WERI-Rb-1 (cell line): ENCODE results near the gene EGR1.

Experiments used
- DNase-seq: peaks from one replicate; pipeline ENCODE4 v3.0.0-alpha.2; 2020
- H3K27ac ChIP-seq: fragments of 250-450 bp; sonication (Bioruptor Pico); 2 replicates; pipeline ENCODE4 v1.5.1; 2020; ENCODE audit warnings: mild to moderate bottlenecking, moderate library complexity
- H3K27me3 ChIP-seq: fragments of 250-450 bp; sonication (Bioruptor Pico); 2 replicates; pipeline ENCODE4 v1.5.1; 2021; ENCODE audit warnings: mild to moderate bottlenecking, low read depth, moderate library complexity; ENCODE audit not compliant: insufficient read depth, severe bottlenecking
- H3K36me3 ChIP-seq: fragments of 250-450 bp; sonication (Bioruptor Pico); 2 replicates; pipeline ENCODE4 v1.5.1; 2020; ENCODE audit warnings: mild to moderate bottlenecking, moderate library complexity
- H3K4me3 ChIP-seq: 2 replicates; pipeline ENCODE4 v1.5.1; 2011; ENCODE audit warnings: low read depth, mild to moderate bottlenecking, control low read depth, low read length
- H3K9me3 ChIP-seq: fragments of 250-450 bp; sonication (Bioruptor Pico); 2 replicates; pipeline ENCODE4 v1.5.1; 2021; ENCODE audit warnings: mild to moderate bottlenecking, moderate library complexity; ENCODE audit not compliant: severe bottlenecking
- TF ChIP-seq, protein P1 (sequence below): IDR thresholded peaks from 2 replicates; pipeline ENCODE4 v1.5.1; 2011; ENCODE audit warnings: low read depth, mild to moderate bottlenecking, control low read depth, inconsistent platforms, low read length

EGR1 gene

DNA sequence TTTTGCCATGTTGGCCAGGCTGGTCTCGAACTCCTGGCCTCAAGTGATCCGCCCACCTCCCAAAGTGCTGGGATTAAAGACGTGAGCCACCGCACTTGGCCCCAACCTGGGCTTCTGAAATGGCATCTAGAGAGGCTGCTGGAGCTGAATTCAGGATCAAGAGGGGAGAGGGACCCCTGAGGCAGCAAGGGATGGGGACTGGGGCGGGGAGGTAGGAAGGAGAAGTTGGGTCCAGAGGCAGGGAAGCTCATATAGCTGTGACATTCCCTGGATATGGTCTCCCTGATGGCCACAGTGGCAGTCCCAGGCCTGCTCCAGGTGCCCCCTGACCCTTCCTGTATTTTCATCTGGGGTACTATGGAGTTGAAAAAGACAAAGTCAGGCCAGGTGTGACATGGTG, 14.3 kb upstream of the EGR1 start:
- Histone ChIP-seq H3K4me3 (no peak overlapping the region), H3K9me3 (no peaks in the 10 kb centered on the region), H3K36me3 (no peaks in the 10 kb centered on the region), H3K27me3 (no peaks in the 10 kb centered on the region), H3K27ac (no peak overlapping the region)
- DNase-seq, result no peak
- TF ChIP-seq, protein P1, sequence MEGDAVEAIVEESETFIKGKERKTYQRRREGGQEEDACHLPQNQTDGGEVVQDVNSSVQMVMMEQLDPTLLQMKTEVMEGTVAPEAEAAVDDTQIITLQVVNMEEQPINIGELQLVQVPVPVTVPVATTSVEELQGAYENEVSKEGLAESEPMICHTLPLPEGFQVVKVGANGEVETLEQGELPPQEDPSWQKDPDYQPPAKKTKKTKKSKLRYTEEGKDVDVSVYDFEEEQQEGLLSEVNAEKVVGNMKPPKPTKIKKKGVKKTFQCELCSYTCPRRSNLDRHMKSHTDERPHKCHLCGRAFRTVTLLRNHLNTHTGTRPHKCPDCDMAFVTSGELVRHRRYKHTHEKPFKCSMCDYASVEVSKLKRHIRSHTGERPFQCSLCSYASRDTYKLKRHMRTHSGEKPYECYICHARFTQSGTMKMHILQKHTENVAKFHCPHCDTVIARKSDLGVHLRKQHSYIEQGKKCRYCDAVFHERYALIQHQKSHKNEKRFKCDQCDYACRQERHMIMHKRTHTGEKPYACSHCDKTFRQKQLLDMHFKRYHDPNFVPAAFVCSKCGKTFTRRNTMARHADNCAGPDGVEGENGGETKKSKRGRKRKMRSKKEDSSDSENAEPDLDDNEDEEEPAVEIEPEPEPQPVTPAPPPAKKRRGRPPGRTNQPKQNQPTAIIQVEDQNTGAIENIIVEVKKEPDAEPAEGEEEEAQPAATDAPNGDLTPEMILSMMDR, result no peak

DNA sequence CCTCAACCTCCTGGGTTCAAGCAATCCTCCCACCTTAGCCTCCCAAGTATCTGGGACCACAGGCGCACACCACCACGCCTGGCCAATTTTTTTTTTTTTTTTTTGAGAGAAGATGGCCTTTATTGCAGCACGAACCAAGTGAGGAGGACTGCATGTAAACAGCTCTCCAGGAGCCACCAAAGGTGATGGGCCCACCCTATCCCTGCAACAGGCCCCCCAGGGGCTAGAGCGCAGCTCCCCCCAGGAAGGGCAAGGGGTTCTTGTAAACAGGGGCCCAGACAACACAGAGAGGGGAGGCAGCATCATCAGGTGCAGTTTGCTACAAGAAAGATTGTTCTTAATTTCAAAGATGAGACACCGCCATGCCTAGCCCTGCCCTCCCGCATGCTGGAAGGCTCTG, 12.6 kb upstream of the EGR1 start:
- H3K9me3 ChIP-seq, result no peaks in the 10 kb centered on the region
- DNase-seq, result no peak
- TF ChIP-seq, protein P1, result no peak

DNA sequence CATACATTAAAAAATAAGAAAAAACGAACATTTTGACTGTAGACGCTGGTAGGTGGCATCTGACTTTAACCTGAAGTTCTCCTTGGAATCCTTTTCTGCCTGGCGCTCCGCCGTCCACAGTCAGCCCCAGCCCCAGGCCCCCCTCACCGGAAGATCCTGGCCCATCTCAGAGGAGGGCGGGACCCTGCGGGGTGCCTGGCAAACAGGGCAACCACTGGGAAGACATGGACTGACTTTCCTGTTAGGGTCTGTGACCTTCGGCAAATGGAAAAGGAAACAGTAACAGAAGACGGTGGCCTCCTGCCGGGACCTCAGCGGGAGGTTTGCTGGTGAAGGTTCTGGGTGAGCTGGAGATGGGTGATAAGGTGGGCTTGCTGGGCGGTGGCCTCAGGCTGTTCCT, 11.7 kb upstream of the EGR1 start:
- Histone ChIP-seq H3K9me3 (no peaks in the 10 kb centered on the region), H3K4me3 (no peak overlapping the region), H3K27ac (no peak overlapping the region), H3K27me3 (no peaks in the 10 kb centered on the region), H3K36me3 (no peaks in the 10 kb centered on the region)
- TF ChIP-seq, protein P1, result no peak
- DNase-seq, result no peak

More for the DNA sequence above, 12.6 kb upstream of the EGR1 start:
- no peaks in the 10 kb centered on the region for H3K27me3 ChIP-seq
- no peak overlapping the region for H3K27ac ChIP-seq
- H3K36me3 ChIP-seq, result no peaks in the 10 kb centered on the region
- no peak overlapping the region for H3K4me3 ChIP-seq

DNA sequence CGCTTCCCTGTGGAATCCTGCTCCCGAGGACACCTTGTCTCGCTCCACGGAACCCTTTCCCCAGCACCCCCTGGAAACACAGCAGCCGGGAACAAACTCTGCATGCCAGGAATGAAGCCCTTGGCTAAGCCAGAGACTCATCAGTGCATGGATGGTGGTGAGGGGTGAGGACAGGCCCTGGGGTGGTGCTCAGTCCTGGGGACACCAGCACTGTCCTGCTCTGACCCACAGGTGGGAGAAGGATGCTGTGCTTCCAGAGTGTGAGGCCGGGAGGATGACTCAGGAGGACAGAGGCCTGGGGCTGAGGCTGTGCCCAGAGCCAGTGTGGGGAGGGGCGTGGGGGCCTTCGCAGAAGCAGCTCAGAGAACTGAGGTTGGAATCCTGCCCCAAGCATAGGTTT, 11.2 kb upstream of the EGR1 start:
- Histone ChIP-seq H3K9me3 (no peaks in the 10 kb centered on the region), H3K36me3 (no peaks in the 10 kb centered on the region), H3K27ac (no peak overlapping the region), H3K4me3 (no peak overlapping the region), H3K27me3 (no peaks in the 10 kb centered on the region)
- TF ChIP-seq, protein P1, result no peak
- no peak for DNase-seq

DNA sequence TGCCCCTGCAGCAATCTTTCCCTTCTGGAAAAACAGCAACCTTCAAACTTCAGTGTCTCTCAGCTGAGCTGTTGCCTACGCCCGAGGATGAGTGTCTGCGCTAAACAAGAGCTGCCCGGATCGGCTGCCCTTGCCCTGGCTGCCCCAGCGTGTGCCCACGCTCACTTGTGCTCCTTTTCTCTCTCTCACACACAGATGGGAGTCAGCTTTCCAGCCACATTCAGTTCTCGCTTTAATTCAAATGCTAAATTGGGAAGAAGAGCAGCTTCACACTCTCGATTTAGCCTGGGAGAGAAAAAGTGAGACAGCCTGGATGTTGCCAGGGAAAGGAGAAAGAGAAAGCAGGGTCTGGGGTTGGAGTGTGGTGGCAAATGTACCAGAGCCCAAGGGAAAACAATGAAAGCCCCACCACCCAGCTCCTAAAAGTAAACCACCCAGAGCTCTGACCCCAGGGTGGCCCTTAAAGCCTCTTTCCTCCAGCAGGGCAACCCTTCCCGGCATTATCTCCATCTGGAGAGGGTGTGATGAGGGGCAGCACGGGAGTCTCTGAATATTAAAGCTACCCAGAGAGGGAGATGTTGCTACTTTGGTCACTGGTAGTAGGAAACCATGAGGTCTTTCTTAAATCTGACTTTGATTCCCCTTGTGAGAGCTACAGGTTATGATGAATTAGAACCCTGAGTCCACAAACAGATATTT, 9.9 kb upstream of the EGR1 start:
- H3K4me3 ChIP-seq, result no peak overlapping the region

More for the DNA sequence above, 9.9 kb upstream of the EGR1 start:
- TF ChIP-seq, protein P1, result no peak
- DNase-seq, result peak; percentile 68
- no peaks in the 10 kb centered on the region for H3K27me3 ChIP-seq
- H3K36me3 ChIP-seq, result no peaks in the 10 kb centered on the region
- H3K9me3 ChIP-seq, result no peaks in the 10 kb centered on the region
- peak overlapping the region; percentile 80 for H3K27ac ChIP-seq
